Dendritic cell treated with granulocyte-macrophage colony-stimulating factor and Interleukin-4, amounts not matched to agents 40 ng/mL and 50 ng/mL, for 4 days (primary cell): Measurements from ENCODE around the gene NEU1.
"Not testable (repeated sequence)": the region's sequence is repeated elsewhere in the genome, so short reads cannot be mapped to it uniquely, and the experiment has no call there.

Experiments
- H3K27ac Mint-ChIP-seq: one replicate; pipeline ENCODE4 v1.8.0; 2022; ENCODE audit warnings: mild to moderate bottlenecking, mixed read lengths
- H3K27me3 Mint-ChIP-seq: one replicate; pipeline ENCODE4 v1.8.0; 2022; ENCODE audit warnings: mild to moderate bottlenecking, mixed read lengths
- H3K36me3 Mint-ChIP-seq: one replicate; pipeline ENCODE4 v1.8.0; 2022; ENCODE audit warnings: low read depth, mixed read lengths
- H3K4me1 Mint-ChIP-seq: one replicate; pipeline ENCODE4 v1.8.0; 2022; ENCODE audit warnings: low read depth, mixed read lengths
- H3K4me3 Mint-ChIP-seq: one replicate; pipeline ENCODE4 v1.8.0; 2022; ENCODE audit warnings: mild to moderate bottlenecking, moderate library complexity, mixed read lengths
- H3K9me3 Mint-ChIP-seq: one replicate; pipeline ENCODE4 v1.8.0; 2022; ENCODE audit warnings: mixed read lengths
- intact Hi-C: fragments of 100-400 bp; cut with micrococcal nuclease; formaldehyde crosslinking; loops from one replicate; pipeline ENCODE4 v1.15.0; 2022

NEU1 gene

GRCh38 chr6:31862344-31863235, at the start of gene NEU1:
TSS of gene NEU1 (minus strand) at chr6:31862821. CDS start at chr6:31862776, 45 bp downstream.
- intact Hi-C loops: loop anchor here (1.0 kb wide), 1 partner anchor 28 kb away; no protein-coding TSS in a partner anchor

GRCh38 chr6:31911826-31912585, 49.4 kb upstream of the NEU1 start:
- Mint-ChIP-seq H3K27me3 (no peaks in the 10 kb centered on the region), H3K36me3 (no peaks in the 10 kb centered on the region), H3K27ac (peak overlapping the region; percentile 33), H3K4me1 (peaks cover 41% of the 10 kb centered on the region), H3K9me3 (no peaks in the 10 kb centered on the region), H3K4me3 (no peak overlapping the region)
- intact Hi-C loops: no loop called here

More at GRCh38 chr6:31862344-31863235, at the start of gene NEU1:
- Mint-ChIP-seq H3K27ac (peak within 1 kb of the TSS; percentile 87), H3K4me1 (peaks cover 39% of the 10 kb centered on the region), H3K36me3 (peaks cover 59% of the 10 kb centered on the region), H3K4me3 (peak within 1 kb of the TSS; percentile 96), H3K27me3 (no peaks in the 10 kb centered on the region), H3K9me3 (no peaks in the 10 kb centered on the region)

DNA sequence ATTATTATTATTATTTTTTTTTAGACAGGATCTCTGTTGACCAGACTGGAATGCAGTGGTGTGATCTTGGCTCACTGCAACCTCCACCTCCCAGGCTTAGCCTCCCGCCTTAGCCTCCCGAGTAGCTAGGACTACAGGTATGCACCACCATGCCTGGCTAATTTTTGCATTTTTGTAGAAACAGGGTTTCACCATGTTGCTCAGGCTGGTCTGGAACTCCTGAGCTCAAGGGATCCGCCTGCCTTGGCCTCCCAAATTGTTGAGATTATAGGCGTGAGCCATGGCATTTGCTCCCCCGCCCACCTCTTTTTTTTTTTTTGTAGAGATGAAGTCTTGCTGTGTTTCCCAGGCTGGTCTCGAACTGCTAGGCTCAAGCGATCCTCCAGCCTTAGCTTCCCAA, 46.7 kb upstream of the NEU1 start:
- H3K27me3 Mint-ChIP-seq, H3K4me3 Mint-ChIP-seq, H3K36me3 Mint-ChIP-seq, intact Hi-C loops, H3K9me3 Mint-ChIP-seq: not testable (repeated sequence)
- H3K27ac Mint-ChIP-seq: peak overlapping the region; percentile 25
- H3K4me1 Mint-ChIP-seq: peaks cover 40% of the 10 kb centered on the region

DNA sequence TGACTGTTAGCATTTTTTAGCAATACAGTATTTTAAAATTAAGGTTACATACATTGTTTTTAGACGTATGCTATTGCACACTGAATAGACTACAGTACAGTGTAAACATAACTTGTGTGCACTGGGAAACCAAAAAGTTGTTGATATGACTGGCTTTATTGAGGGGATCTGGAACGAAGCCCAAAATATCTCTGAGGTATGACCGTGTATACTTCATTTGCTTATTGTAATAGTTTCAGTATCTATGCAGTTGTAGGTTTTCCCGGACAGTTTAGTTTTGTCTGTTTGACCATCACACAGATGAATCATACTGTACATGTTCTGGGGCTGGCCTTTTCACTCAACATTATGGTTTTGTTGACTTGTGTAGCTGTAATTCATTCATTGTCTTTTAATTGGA, 46.2 kb upstream of the NEU1 start:
- no peaks in the 10 kb centered on the region for H3K36me3 Mint-ChIP-seq
- no peak overlapping the region for H3K4me3 Mint-ChIP-seq
- peaks cover 3% of the 10 kb centered on the region for H3K27me3 Mint-ChIP-seq
- H3K4me1 Mint-ChIP-seq: peaks cover 42% of the 10 kb centered on the region
- peak overlapping the region; percentile 83 for H3K27ac Mint-ChIP-seq
- no peaks in the 10 kb centered on the region for H3K9me3 Mint-ChIP-seq
- intact Hi-C loops: no loop called here

GRCh38 chr6:31908255-31908654, 45.6 kb upstream of the NEU1 start:
- H3K27ac Mint-ChIP-seq: peak overlapping the region; percentile 83
- H3K36me3 Mint-ChIP-seq, H3K4me3 Mint-ChIP-seq, intact Hi-C loops, H3K9me3 Mint-ChIP-seq, H3K27me3 Mint-ChIP-seq: not testable (repeated sequence)
- H3K4me1 Mint-ChIP-seq: peaks cover 47% of the 10 kb centered on the region

DNA sequence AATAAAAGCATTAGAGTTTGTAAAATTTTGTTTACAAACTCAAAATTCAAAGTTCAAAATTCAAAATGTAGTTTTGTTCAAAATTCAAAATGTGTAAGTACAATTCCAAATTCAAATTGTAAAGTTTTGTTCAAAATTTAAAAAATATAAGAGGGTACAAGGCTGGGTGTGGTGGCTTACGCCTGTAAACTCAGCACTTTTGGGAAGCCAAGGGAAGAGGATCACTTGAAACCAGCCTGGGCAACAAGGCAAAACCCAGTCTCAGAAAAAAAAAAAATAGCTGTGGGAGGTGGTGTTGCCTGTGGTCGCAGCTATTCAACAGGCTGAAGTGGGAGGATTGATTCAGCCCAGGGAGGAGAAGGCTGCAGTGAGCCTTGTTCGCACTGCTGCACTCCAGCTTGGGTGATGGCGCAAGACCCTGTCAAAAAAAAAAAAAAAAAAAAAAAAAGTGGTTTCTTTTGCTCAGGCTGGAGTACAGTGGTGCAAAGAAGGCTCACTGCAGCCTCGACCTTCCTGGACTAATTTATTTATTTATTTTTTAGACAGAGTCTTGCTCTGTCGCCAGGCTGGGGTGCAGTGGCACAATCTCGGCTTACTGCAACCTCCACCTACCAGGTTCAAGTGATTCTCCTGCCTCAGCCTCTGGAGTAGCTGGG, 44.7 kb upstream of the NEU1 start:
- H3K36me3 Mint-ChIP-seq: no peaks in the 10 kb centered on the region
- peaks cover 54% of the 10 kb centered on the region for H3K4me1 Mint-ChIP-seq
- peaks cover 3% of the 10 kb centered on the region for H3K27me3 Mint-ChIP-seq
- intact Hi-C loops: no loop called here
- no peaks in the 10 kb centered on the region for H3K9me3 Mint-ChIP-seq
- H3K27ac Mint-ChIP-seq: peak overlapping the region; percentile 83
- peak overlapping the region; percentile 13 for H3K4me3 Mint-ChIP-seq

DNA sequence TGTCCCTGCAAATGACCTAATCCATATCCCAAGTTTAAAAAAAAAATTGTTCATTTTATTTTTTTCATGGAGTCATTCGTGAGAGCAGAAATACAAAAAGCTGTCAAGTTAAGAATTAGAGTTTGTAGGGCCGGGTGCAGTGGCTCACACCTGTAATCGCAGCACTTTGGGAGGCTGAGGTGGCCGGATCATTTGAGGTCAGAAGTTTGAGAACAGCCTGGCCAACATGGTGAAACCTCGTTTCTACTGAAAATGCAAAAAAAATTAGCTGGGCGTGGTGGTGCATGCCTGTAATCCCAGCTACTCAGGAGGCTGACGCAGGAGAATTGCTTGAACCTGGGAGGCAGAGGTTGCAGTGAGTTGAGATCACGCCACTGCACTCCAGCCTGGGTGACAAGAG, 44.1 kb upstream of the NEU1 start:
- intact Hi-C loops, H3K9me3 Mint-ChIP-seq, H3K36me3 Mint-ChIP-seq, H3K4me3 Mint-ChIP-seq, H3K27me3 Mint-ChIP-seq: not testable (repeated sequence)
- peaks cover 50% of the 10 kb centered on the region for H3K4me1 Mint-ChIP-seq
- peak overlapping the region; percentile 83 for H3K27ac Mint-ChIP-seq

DNA sequence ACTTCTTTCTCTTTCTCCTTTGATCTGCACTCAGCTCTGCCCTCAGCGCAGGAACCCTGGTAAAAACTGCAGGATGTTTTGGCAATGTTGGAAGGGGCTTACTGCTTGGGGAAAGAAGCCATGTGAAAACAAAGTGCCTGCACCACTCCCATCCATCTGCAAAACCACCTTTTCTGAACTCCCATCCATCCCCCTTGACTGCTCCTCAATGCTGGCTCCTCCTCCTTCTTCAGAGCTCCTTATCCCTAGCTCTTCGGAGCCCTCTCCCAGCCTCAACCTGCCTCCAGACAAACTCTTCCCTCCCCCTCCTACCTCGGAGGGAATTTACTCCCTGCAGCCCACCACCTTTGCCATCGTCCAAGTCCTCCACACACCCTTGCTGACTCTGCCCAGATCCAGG, 43.5 kb upstream of the NEU1 start:
- Mint-ChIP-seq H3K4me3 (no peak overlapping the region), H3K4me1 (peaks cover 51% of the 10 kb centered on the region), H3K27me3 (peaks cover 3% of the 10 kb centered on the region), H3K27ac (peak overlapping the region; percentile 83), H3K36me3 (no peaks in the 10 kb centered on the region), H3K9me3 (no peaks in the 10 kb centered on the region)
- intact Hi-C loops: no loop called here

DNA sequence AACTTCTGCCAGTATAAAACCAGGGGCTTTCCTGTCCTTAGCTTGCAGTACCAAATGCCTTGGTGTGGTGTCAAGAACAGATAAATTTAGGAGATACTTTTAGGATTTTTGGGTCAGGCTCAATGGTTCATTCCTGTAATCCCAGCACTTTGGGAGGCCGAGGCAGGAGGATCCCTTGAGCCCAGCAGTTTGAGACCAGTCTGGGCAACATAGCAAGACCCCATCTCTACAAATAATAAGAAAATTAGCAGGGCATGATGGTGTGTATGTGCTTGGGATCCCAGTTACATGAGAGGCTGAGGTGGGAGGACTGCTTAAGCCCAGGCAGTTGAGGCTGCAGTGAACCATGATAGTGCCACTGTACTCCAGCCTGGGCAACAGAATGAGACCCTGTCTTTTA, 42.4 kb upstream of the NEU1 start:
- Mint-ChIP-seq H3K27ac (no peak overlapping the region), H3K36me3 (peaks cover 1% of the 10 kb centered on the region), H3K27me3 (peaks cover 3% of the 10 kb centered on the region), H3K4me3 (no peak overlapping the region), H3K9me3 (no peaks in the 10 kb centered on the region), H3K4me1 (peaks cover 56% of the 10 kb centered on the region)
- intact Hi-C loops: no loop called here

- Mint-ChIP-seq H3K27me3 (peaks cover 3% of the 10 kb centered on the region), H3K36me3 (peaks cover 12% of the 10 kb centered on the region), H3K4me1 (peaks cover 59% of the 10 kb centered on the region), H3K9me3 (no peaks in the 10 kb centered on the region), H3K27ac (peak overlapping the region; percentile 85), H3K4me3 (no peak overlapping the region)
- intact Hi-C loops: no loop called here
Observed at GRCh38 chr6:31903957-31904356, 41.3 kb upstream of the NEU1 start.

GRCh38 chr6:31901953-31902643, 39.5 kb upstream of the NEU1 start, which contains the start of gene ZBTB12:
TSS of gene ZBTB12 (minus strand) at chr6:31902086. CDS start at chr6:31901305, 781 bp downstream.
- intact Hi-C loops: no loop called here
- Mint-ChIP-seq H3K27me3 (peaks cover 3% of the 10 kb centered on the region), H3K4me1 (peaks cover 69% of the 10 kb centered on the region), H3K27ac (peak within 1 kb of the TSS; percentile 85), H3K9me3 (no peaks in the 10 kb centered on the region), H3K36me3 (peaks cover 25% of the 10 kb centered on the region), H3K4me3 (peak within 1 kb of the TSS; percentile 78)

DNA sequence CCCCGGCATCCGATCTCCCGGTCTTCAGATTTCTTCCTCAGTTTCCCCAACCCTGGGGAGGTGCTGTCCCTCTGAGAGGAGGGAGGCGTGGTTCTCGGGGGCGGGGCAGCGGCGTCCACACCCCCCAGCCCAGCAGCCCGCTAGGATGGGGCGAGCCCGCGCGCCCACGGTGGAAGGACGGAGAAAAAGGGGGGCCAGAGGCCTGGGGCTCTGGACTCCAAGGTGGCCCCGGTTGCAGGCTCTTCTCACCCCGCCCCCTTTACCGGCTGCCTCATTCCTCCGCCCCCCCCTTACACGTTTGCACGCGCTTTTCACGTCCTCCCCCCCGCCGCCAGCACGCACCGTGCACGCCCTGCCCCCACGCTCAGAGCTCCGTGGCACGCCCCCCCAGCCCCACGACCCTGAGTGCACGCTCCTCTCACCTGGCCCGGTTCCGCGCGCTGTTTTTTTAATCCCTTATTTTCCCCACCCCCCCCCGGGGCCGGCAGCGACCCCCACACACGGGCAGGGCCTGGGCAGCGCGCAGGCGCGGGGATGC, 38.9 kb upstream of the NEU1 start:
- peaks cover 3% of the 10 kb centered on the region for H3K27me3 Mint-ChIP-seq
- intact Hi-C loops: no loop called here
- H3K9me3 Mint-ChIP-seq: no peaks in the 10 kb centered on the region
- peaks cover 66% of the 10 kb centered on the region for H3K4me1 Mint-ChIP-seq
- peak overlapping the region; percentile 78 for H3K4me3 Mint-ChIP-seq
- peak overlapping the region; percentile 85 for H3K27ac Mint-ChIP-seq
- peaks cover 29% of the 10 kb centered on the region for H3K36me3 Mint-ChIP-seq

GRCh38 chr6:31900917-31901414, 38.3 kb upstream of the NEU1 start:
- no peaks in the 10 kb centered on the region for H3K9me3 Mint-ChIP-seq
- no peaks in the 10 kb centered on the region for H3K27me3 Mint-ChIP-seq
- peak overlapping the region; percentile 78 for H3K4me3 Mint-ChIP-seq
- intact Hi-C loops: no loop called here
- H3K36me3 Mint-ChIP-seq: peaks cover 34% of the 10 kb centered on the region
- H3K4me1 Mint-ChIP-seq: peaks cover 66% of the 10 kb centered on the region
- H3K27ac Mint-ChIP-seq: peak overlapping the region; percentile 85
